Cardiac fibroblast (primary cell): ENCODE data around the gene DGUOK.

Experiments used
- DNase-seq, 2 donors: peaks; one replicate each; pipeline versions ENCODE4 v3.0.0 to v3.0.0-alpha.2; 2010; ENCODE audit warnings: low read depth in 2 of 2
- H3K4me3 ChIP-seq, 2 donors: replicated peaks in 1 of 2; 1 replicate in 1 of 2; 2 replicates in 1 of 2; pipeline ENCODE4 v1.5.1; 2011; ENCODE audit warnings: low read depth in 2 of 2, low read length in 2 of 2, mild to moderate bottlenecking in 2 of 2, moderate library complexity in 1 of 2
- CTCF ChIP-seq: IDR thresholded peaks from one replicate; pipeline ENCODE4 v1.5.1; 2011; ENCODE audit warnings: low read depth, mild to moderate bottlenecking, low read length, inconsistent platforms

The DGUOK gene

GRCh38 chr2:73908689-73909652 is 17.7 kb upstream of the DGUOK start:
- DNase-seq = no peak
- no peak for TF ChIP-seq CTCF
- H3K4me3 ChIP-seq = no peak overlapping the region

GRCh38 chr2:73910873-73911547 is 15.7 kb upstream of the DGUOK start:
- TF ChIP-seq CTCF = no peak
- no peak overlapping the region for H3K4me3 ChIP-seq
- DNase-seq = no peak

GRCh38 chr2:73911548-73912208 is 15.0 kb upstream of the DGUOK start:
- H3K4me3 ChIP-seq = no peak overlapping the region
- DNase-seq = no peak
- no peak for TF ChIP-seq CTCF

- no peak overlapping the region for H3K4me3 ChIP-seq
- DNase-seq = no peak
- TF ChIP-seq CTCF = no peak
Observed at GRCh38 chr2:73913414-73914054, 13.1 kb upstream of the DGUOK start.

- no peak for DNase-seq
- no peak overlapping the region for H3K4me3 ChIP-seq
- TF ChIP-seq CTCF = no peak
Observed at GRCh38 chr2:73914667-73915066, 12.0 kb upstream of the DGUOK start.

GRCh38 chr2:73915437-73915993 is 11.2 kb upstream of the DGUOK start:
- no peak for DNase-seq
- H3K4me3 ChIP-seq = no peak overlapping the region
- TF ChIP-seq CTCF = no peak
